ENCODE results near the gene GPR161. TPM values are rescaled to one million over a fixed set of nuclear protein-coding genes. Genes with fewer than 3 reads are reported as not detected.

The GPR161 gene
- polyA plus RNA-seq, 1 donor (not counting 4 experiments of a cell fraction or from before 2014, with no cell fraction given) = 7.8 TPM

- H3K9ac ChIP-seq (ENCODE audit: control insufficient read depth, extremely low read depth, insufficient read depth, low read length) = no peak overlapping the region
- H3K79me2 ChIP-seq (ENCODE audit: control insufficient read depth, insufficient read depth, low read length) = no peaks in the 10 kb centered on the region
- no peaks in the 10 kb centered on the region for H3K9me3 ChIP-seq (ENCODE audit: control insufficient read depth, low read depth, low read length)
- no peak overlapping the region for H3K27ac ChIP-seq (ENCODE audit: control insufficient read depth, insufficient read depth, low read length)
- no peak for TF ChIP-seq CTCF (optimal IDR thresholded peaks at IDR 0.05 in 1 of 3, IDR thresholded peaks at IDR 0.05 in 1 of 3, conservative IDR thresholded peaks at IDR 0.05 in 1 of 3; ENCODE audit: extremely low read depth in 1 of 3, insufficient read depth in 2 of 3, low read length in 3 of 3)
- no peak for TF ChIP-seq EZH2 (IDR thresholded peaks at IDR 0.05; ENCODE audit: low read length)
- H3K4me3 ChIP-seq (ENCODE audit: control insufficient read depth in 2 of 3, extremely low read depth in 1 of 3, insufficient read depth in 2 of 3, low read depth in 1 of 3, low read length in 3 of 3) = no peak overlapping the region
- peaks cover 0 to 1% of the 10 kb centered on the region in 2 experiments for H3K36me3 ChIP-seq (ENCODE audit: control insufficient read depth in 2 of 2, extremely low read depth in 1 of 2, insufficient read depth in 2 of 2, low read length in 2 of 2)
- no peak overlapping the region for H2AFZ ChIP-seq (ENCODE audit: control insufficient read depth, low read length)
- H4K20me1 ChIP-seq (ENCODE audit: control insufficient read depth, extremely low read depth, insufficient read depth, low read length) = no peaks in the 10 kb centered on the region
- dilution Hi-C loops (cut with MboI; ENCODE audit: extremely low pct_ligation_motif_present, low sequenced_read_pairs) = no loop called here
- peaks cover 10% of the 10 kb centered on the region for H3K4me1 ChIP-seq (ENCODE audit: control insufficient read depth, extremely low read depth, insufficient read depth, low read length)
- no peaks in the 10 kb centered on the region for H3K9me1 ChIP-seq (ENCODE audit: control insufficient read depth, extremely low read depth, insufficient read depth, low read length)
- DNase-seq (ENCODE audit: low read depth, low spot score) = no peak
- H3K27me3 ChIP-seq (ENCODE audit: control insufficient read depth, extremely low read depth, insufficient read depth, low read length) = no peaks in the 10 kb centered on the region
- no peak overlapping the region for H3K4me2 ChIP-seq (ENCODE audit: control insufficient read depth, extremely low read depth, insufficient read depth, low read depth, low read length)
- no peak for FAIRE-seq
Observed at GRCh38 chr1:168119750-168120149, 17.0 kb downstream of the GPR161 start.

DNA sequence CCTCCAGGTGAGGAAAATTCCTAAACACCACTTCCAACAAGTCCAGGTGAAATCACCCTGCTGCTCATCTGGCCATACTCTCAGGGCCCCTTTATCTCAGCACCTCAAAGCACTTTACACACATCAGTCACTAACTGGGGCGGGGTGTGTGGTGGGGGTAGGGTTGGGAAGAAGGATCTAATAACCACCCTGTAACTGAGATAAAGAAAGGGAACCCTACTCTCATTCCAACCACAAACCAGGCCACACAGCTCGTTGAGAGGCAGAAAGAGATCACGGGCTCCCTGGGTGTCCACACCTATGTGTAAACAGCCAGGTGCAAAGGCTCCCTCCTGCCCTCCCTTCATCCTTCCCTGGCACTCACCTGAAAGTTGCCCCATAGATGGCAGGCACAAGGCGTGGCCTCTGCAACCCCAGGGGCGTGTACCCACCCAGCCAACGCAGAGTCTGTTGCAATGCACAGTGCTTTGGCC, 20.4 kb downstream of the GPR161 start:
- dilution Hi-C loops (cut with MboI; ENCODE audit: extremely low pct_ligation_motif_present, low sequenced_read_pairs) = no loop called here
- Histone ChIP-seq H3K4me3 (ENCODE audit: control insufficient read depth in 2 of 3, extremely low read depth in 1 of 3, insufficient read depth in 2 of 3, low read depth in 1 of 3, low read length in 3 of 3) (no peak overlapping the region), H3K79me2 (ENCODE audit: control insufficient read depth, insufficient read depth, low read length) (no peaks in the 10 kb centered on the region), H4K20me1 (ENCODE audit: control insufficient read depth, extremely low read depth, insufficient read depth, low read length) (no peaks in the 10 kb centered on the region), H2AFZ (ENCODE audit: control insufficient read depth, low read length) (no peak overlapping the region), H3K4me1 (ENCODE audit: control insufficient read depth, extremely low read depth, insufficient read depth, low read length) (peaks cover 12% of the 10 kb centered on the region), H3K9ac (ENCODE audit: control insufficient read depth, extremely low read depth, insufficient read depth, low read length) (no peak overlapping the region), H3K9me3 (ENCODE audit: control insufficient read depth, low read depth, low read length) (no peaks in the 10 kb centered on the region), H3K27me3 (ENCODE audit: control insufficient read depth, extremely low read depth, insufficient read depth, low read length) (no peaks in the 10 kb centered on the region), H3K36me3 (ENCODE audit: control insufficient read depth in 2 of 2, extremely low read depth in 1 of 2, insufficient read depth in 2 of 2, low read length in 2 of 2) (no peaks in the 10 kb centered on the region), H3K9me1 (ENCODE audit: control insufficient read depth, extremely low read depth, insufficient read depth, low read length) (no peaks in the 10 kb centered on the region), H3K4me2 (ENCODE audit: control insufficient read depth, extremely low read depth, insufficient read depth, low read depth, low read length) (no peak overlapping the region), H3K27ac (ENCODE audit: control insufficient read depth, insufficient read depth, low read length) (no peak overlapping the region)
- DNase-seq (ENCODE audit: low read depth, low spot score) (no peak), FAIRE-seq (no peak)
- TF ChIP-seq CTCF (optimal IDR thresholded peaks at IDR 0.05 in 1 of 3, IDR thresholded peaks at IDR 0.05 in 1 of 3, conservative IDR thresholded peaks at IDR 0.05 in 1 of 3; ENCODE audit: extremely low read depth in 1 of 3, insufficient read depth in 2 of 3, low read length in 3 of 3) = no peak
- TF ChIP-seq EZH2 (IDR thresholded peaks at IDR 0.05; ENCODE audit: low read length) = no peak
